Omental fat pad (tissue), 4 donors: ENCODE data around the gene MLNR. TPM values are rescaled to one million over a fixed set of nuclear protein-coding genes. Genes with fewer than 3 reads are reported as not detected.

Experiments used
- ATAC-seq: fragments of 150-250 bp; one replicate; pipeline ENCODE4 v1.9.1; 2016; ENCODE audit warnings: mild to moderate bottlenecking, moderate library complexity; ENCODE audit not compliant: low FRiP score
- DNase-seq: peaks from one replicate; pipeline ENCODE4 v3.0.0-alpha.2; 2019; ENCODE audit warnings: low spot score
- total RNA-seq, 4 donors: library from RNA; depleted of rRNA; stranded (reverse); fragments of >200 nt; gene quantifications; one replicate each; pipeline ENCODE4 v1.1.0, GENCODE V29; 2016
- TF ChIP-seq, protein P1 (sequence below), 3 donors: fragments of 450-650 bp; IDR thresholded peaks; one replicate each; pipeline ENCODE4 v1.5.1; 2016 to 2017; ENCODE audit warnings: antibody characterized with exemption in 3 of 3, mild to moderate bottlenecking in 3 of 3, moderate library complexity in 2 of 3

The MLNR gene
- total RNA-seq, 4 donors from 2014 or later: 0.72 TPM; not detected in 3

DNA sequence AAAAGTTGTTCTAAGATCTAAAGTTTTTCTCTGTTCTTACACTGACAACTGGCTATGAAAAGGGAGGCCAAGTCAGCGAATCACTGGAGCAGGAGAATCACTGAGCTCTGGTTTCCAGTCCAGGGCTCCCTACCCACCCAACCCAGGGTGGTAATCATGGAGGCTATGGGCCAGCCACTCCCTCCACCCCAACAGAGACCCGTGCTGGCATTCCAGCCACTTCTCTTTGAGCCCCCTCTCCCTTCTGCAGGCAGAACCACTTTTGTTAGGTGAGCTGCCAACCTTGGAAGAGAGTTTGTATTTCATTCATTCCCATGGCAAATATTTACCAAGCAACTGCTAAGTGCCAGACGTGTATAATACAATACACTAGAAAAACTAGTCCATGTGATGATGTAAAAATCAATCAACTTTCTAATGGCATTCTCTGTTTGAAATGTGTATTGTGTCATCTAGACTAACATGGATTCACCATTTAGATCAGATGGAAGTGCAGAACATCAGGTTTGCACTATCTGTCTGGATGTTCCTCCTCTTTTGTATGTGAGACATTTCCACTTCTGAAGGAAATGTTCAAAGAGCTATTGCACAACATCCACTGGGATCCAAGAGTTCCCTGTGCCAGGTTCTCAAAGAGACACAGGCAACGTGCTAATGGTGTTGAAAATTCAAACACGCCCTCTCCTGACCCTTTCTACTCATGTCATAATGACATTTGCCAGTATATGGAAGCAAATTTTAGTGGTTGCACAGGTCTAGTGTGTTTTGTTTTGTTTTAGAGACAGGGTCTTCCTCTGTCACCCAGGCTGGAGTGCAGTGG, 5.3 kb downstream of the MLNR start:
- TF ChIP-seq, protein P1, sequence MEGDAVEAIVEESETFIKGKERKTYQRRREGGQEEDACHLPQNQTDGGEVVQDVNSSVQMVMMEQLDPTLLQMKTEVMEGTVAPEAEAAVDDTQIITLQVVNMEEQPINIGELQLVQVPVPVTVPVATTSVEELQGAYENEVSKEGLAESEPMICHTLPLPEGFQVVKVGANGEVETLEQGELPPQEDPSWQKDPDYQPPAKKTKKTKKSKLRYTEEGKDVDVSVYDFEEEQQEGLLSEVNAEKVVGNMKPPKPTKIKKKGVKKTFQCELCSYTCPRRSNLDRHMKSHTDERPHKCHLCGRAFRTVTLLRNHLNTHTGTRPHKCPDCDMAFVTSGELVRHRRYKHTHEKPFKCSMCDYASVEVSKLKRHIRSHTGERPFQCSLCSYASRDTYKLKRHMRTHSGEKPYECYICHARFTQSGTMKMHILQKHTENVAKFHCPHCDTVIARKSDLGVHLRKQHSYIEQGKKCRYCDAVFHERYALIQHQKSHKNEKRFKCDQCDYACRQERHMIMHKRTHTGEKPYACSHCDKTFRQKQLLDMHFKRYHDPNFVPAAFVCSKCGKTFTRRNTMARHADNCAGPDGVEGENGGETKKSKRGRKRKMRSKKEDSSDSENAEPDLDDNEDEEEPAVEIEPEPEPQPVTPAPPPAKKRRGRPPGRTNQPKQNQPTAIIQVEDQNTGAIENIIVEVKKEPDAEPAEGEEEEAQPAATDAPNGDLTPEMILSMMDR (IDR thresholded peaks at IDR 0.05): no peak
- ATAC-seq (peak; percentile 34), DNase-seq (no peak)

DNA sequence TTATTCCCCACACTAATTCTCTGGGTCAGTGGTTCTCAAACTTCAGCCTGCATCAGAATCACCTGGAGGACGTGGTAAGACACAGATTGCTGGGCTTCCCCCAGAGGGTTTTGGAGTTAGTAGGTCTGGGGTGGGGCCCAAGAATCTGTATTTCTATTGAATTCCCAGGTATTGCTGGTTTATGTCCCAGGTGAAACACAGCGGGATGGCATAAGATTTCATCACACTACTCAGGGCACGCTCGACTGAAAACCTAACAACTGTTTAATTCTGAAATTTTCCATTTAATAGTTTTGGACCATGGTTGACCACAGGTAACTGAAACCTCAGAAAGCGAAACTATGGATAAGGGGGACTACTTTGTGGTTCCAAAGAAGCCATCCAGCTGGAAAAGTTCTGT, 6.5 kb downstream of the MLNR start:
- DNase-seq (no peak), ATAC-seq (no peak)
- TF ChIP-seq, protein P1 (IDR thresholded peaks at IDR 0.05): no peak

DNA sequence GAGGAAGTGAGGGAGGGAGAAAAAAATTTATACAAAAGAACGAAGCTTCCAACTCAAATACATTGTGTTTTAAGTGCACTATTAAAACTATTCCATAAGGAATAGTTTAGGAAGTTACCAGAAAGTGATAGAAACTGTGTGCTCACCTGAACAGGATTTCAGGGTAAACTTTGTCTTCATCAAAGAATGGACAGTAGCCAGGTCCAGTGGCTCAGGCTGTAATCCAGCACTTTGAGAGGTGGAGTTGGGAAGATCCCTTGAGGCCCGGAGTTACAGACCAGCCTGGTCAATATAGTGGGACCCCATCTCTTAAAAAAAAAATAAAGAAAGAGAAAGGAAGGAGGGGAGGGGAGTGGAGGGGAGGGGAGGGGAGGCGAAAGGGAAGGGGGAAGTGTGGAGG, 14.6 kb downstream of the MLNR start:
- DNase-seq: no peak
- TF ChIP-seq, protein P1 (IDR thresholded peaks at IDR 0.05): no peak
- ATAC-seq: no peak

DNA sequence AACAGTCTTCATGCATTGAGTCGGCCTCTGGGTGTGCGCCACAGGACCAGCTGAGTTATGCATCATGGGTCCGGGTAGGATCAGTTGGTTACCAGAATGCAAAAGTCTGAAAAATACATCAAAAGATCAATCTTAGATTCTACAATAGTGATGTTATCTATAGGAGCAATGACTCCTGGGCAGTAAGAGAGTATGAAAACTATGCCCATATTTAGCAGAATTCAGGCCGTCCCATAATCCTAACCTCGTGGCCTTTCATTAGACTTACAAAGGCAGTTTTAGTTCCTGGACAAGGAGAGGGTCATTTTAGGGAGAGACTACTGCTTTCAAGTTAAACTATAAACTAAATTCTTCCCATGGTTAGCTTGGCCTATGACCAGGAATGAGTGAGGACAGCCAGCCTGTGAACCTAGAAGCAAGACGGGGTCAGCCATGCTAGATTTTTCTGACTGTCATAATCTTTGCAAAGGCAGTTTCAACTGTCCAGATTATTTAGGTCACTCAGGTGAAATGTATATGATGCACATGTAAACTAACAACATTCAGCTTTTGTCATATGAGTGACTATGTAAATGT, 15.8 kb downstream of the MLNR start:
- DNase-seq (no peak), ATAC-seq (no peak)

DNA sequence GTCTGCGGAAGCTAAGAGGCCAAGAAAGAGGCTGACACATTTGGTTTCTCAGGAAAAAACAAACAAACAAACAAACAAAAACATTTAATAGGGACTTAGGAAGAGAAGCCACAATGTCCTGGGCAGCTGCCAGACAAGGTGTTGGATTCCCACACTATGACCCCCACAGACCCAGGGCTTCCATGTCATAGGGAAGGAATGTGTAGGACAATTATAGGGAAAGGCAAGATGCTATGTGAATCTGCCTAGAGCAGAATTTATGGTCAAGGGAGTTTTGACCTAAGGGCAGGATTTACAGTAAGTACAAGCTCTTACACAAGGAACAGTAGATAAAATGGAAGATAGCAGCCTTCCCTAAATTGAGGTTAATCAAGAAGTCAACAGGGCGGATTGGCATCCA, 18.5 kb downstream of the MLNR start:
- no peak for DNase-seq

More for the DNA sequence above, 15.8 kb downstream of the MLNR start:
- TF ChIP-seq, protein P1 (IDR thresholded peaks at IDR 0.05): no peak

DNA sequence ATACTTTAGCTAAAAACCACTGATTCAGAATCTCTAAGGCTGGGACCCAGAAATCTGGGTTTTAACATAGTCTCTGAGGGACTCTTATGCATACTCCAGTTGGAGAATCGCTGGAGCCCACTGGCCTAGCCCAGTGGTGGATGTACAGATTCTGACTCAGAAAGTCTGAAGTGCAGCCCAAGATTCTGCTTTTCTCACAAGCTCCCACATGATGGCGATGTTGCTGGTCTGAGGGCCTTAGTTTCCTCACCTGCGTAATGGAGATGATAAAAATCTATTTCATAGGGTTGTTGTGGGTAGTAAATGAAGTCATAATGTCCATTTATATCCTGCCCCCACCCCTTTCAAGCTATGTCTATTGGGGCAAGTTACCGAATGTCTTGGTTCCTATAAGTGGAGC, 19.9 kb downstream of the MLNR start:
- DNase-seq (no peak), ATAC-seq (peak; percentile 66)
- TF ChIP-seq, protein P1 (IDR thresholded peaks at IDR 0.05): no peak

More for the DNA sequence above, 18.5 kb downstream of the MLNR start:
- TF ChIP-seq, protein P1 (IDR thresholded peaks at IDR 0.05): no peak
- no peak for ATAC-seq

DNA sequence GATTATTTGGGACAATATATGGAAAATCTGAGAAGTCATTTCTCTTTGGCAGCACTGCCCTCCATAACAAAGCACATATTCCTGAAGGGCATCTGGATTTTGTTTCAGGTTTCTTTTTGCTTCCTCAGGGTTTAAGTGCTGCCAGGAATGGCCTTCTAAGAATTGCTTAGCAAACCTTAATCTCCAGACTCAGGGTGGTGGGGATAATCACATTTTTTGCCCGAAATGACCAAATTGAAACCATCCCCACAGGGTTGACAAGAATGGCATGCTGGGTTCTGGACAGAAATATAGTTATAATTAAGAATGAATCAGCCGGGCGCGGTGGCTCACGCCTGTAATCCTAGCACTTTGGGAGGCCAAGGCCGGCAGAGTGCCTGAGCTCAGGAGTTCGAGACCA, 21.2 kb downstream of the MLNR start:
- TF ChIP-seq, protein P1 (IDR thresholded peaks at IDR 0.05): no peak
- ATAC-seq (no peak), DNase-seq (no peak)
